SK-N-SH treated with all-trans-retinoic acid at 6 μM for 48 hours (cell line): ENCODE data around the gene USP12.

ENCODE experiments used
- ATAC-seq: fragments of 200-7000 bp; cut with Tn5 transposase; 3 replicates; pipeline ENCODE4 v1.9.1; 2020; ENCODE audit warnings: mild to moderate bottlenecking, moderate library complexity
- ARNTL ChIP-seq: fragments of 450-650 bp; formaldehyde crosslinking; IDR thresholded peaks from 2 replicates; pipeline ENCODE4 v1.5.0; 2020; ENCODE audit warnings: low read depth, mild to moderate bottlenecking, moderate library complexity, borderline replicate concordance
- BACH2 ChIP-seq: fragments of 250-450 bp; sonication (Bioruptor Pico); IDR thresholded peaks from 2 replicates; pipeline ENCODE4 v1.9.0; 2021; ENCODE audit warnings: mild to moderate bottlenecking, borderline replicate concordance
- CREB5 ChIP-seq: fragments of 250-450 bp; sonication (Bioruptor Pico); IDR thresholded peaks from 2 replicates; pipeline ENCODE4 v1.5.1; 2020; ENCODE audit warnings: low read depth, mild to moderate bottlenecking, moderate library complexity
- CSDC2 ChIP-seq: fragments of 250-450 bp; sonication (Bioruptor Pico); IDR thresholded peaks from 2 replicates; pipeline ENCODE4 v1.5.0; 2020; ENCODE audit warnings: mild to moderate bottlenecking, moderate library complexity
- CSRNP3 ChIP-seq: fragments of 250-450 bp; sonication (Bioruptor Pico); IDR thresholded peaks from 2 replicates; pipeline ENCODE4 v1.5.1; 2021; ENCODE audit warnings: mild to moderate bottlenecking, moderate library complexity
- GLIS3 ChIP-seq: fragments of 250-450 bp; sonication (Bioruptor Pico); IDR thresholded peaks from 2 replicates; pipeline ENCODE4 v1.5.0; 2020; ENCODE audit warnings: mild to moderate bottlenecking, moderate library complexity
- ISL1 ChIP-seq: fragments of 250-450 bp; sonication (Bioruptor Pico); IDR thresholded peaks from 2 replicates; pipeline ENCODE4 v2.1.2; 2022; ENCODE audit warnings: mild to moderate bottlenecking, moderate library complexity
- OSR1 ChIP-seq: fragments of 250-450 bp; sonication (Bioruptor Pico); IDR thresholded peaks from 2 replicates; pipeline ENCODE4 v1.8.0; 2022; ENCODE audit warnings: moderate library complexity, mild to moderate bottlenecking, inconsistent platforms
- PATZ1 ChIP-seq: fragments of 250-450 bp; sonication (Bioruptor Pico); IDR thresholded peaks from 2 replicates; pipeline ENCODE4 v1.8.0; 2020; ENCODE audit warnings: mild to moderate bottlenecking, moderate library complexity, borderline replicate concordance
- POU6F1 ChIP-seq: fragments of 250-450 bp; sonication (Bioruptor Pico); IDR thresholded peaks from 2 replicates; pipeline ENCODE4 v1.8.0; 2021; ENCODE audit warnings: low read depth, mild to moderate bottlenecking, moderate library complexity, borderline replicate concordance
- PPARA ChIP-seq: fragments of 250-450 bp; sonication (Bioruptor Pico); IDR thresholded peaks from 2 replicates; pipeline ENCODE4 v1.5.0; 2020; ENCODE audit warnings: mild to moderate bottlenecking, borderline replicate concordance
- RARB ChIP-seq: fragments of 250-450 bp; sonication (Bioruptor Pico); IDR thresholded peaks from 2 replicates; pipeline ENCODE4 v1.8.0; 2021; ENCODE audit warnings: mild to moderate bottlenecking, moderate library complexity
- SNAI2 ChIP-seq: fragments of 250-450 bp; sonication (Bioruptor Pico); IDR thresholded peaks from 2 replicates; pipeline ENCODE4 v1.5.0; 2020; ENCODE audit warnings: mild to moderate bottlenecking, moderate library complexity
- TCF4 ChIP-seq: fragments of 250-450 bp; sonication (Bioruptor Pico); IDR thresholded peaks from 2 replicates; pipeline ENCODE4 v1.8.0; 2021; ENCODE audit warnings: mild to moderate bottlenecking, moderate library complexity, borderline replicate concordance
- TOX ChIP-seq: fragments of 250-450 bp; sonication (Bioruptor Pico); IDR thresholded peaks from 2 replicates; pipeline ENCODE4 v1.8.0; 2021; ENCODE audit warnings: mild to moderate bottlenecking, moderate library complexity, borderline replicate concordance
- ZC3H10 ChIP-seq: fragments of 250-450 bp; sonication (Bioruptor Pico); IDR thresholded peaks from 2 replicates; pipeline ENCODE4 v1.5.1; 2021; ENCODE audit warnings: mild to moderate bottlenecking, moderate library complexity
- ZFP3 ChIP-seq: fragments of 250-450 bp; sonication (Bioruptor Pico); IDR thresholded peaks from 2 replicates; pipeline ENCODE4 v1.5.0; 2020; ENCODE audit warnings: mild to moderate bottlenecking, moderate library complexity
- ZFP30 ChIP-seq: fragments of 450-650 bp; formaldehyde crosslinking; IDR thresholded peaks from 2 replicates; pipeline ENCODE4 v1.5.0; 2022; ENCODE audit warnings: mild to moderate bottlenecking, moderate library complexity
- ZNF70 ChIP-seq: fragments of 450-650 bp; formaldehyde crosslinking; IDR thresholded peaks from 2 replicates; pipeline ENCODE4 v1.5.0; 2020; ENCODE audit warnings: mild to moderate bottlenecking, moderate library complexity
- ZNF8 ChIP-seq: fragments of 450-650 bp; formaldehyde crosslinking; IDR thresholded peaks from 2 replicates; pipeline ENCODE4 v1.5.0; 2020; ENCODE audit warnings: mild to moderate bottlenecking, moderate library complexity

USP12 gene

GRCh38 chr13:27194209-27194608, 22.6 kb upstream of the USP12 start:
- ATAC-seq: no peak
- no peak for TF ChIP-seq RARB (CRISPR knock-in tag)
- TF ChIP-seq TCF4: no peak
- TF ChIP-seq SNAI2 (CRISPR knock-in tag): no peak
- TF ChIP-seq PATZ1 (CRISPR knock-in tag): no peak
- TF ChIP-seq POU6F1 (CRISPR knock-in tag): no peak
- no peak for TF ChIP-seq CSDC2 (CRISPR knock-in tag)
- no peak for TF ChIP-seq OSR1 (CRISPR knock-in tag)
- TF ChIP-seq PPARA (CRISPR knock-in tag): no peak
- no peak for TF ChIP-seq GLIS3
- no peak for TF ChIP-seq ZC3H10
- no peak for TF ChIP-seq ISL1 (CRISPR knock-in tag)
- TF ChIP-seq ZFP30 (CRISPR knock-in tag): no peak
- no peak for TF ChIP-seq CREB5 (CRISPR knock-in tag)
- no peak for TF ChIP-seq ARNTL (CRISPR knock-in tag)
- TF ChIP-seq ZNF70 (CRISPR knock-in tag): no peak
- no peak for TF ChIP-seq CSRNP3 (CRISPR knock-in tag)
- TF ChIP-seq, all 23 proteins: peak for 0

- no peak for ATAC-seq
- no peak for TF ChIP-seq OSR1 (CRISPR knock-in tag)
- TF ChIP-seq ZNF8: no peak
- TF ChIP-seq TOX (CRISPR knock-in tag): no peak
- no peak for TF ChIP-seq PATZ1 (CRISPR knock-in tag)
- TF ChIP-seq PPARA (CRISPR knock-in tag): no peak
- TF ChIP-seq ZFP3 (CRISPR knock-in tag): no peak
- TF ChIP-seq ZC3H10: no peak
- TF ChIP-seq ARNTL (CRISPR knock-in tag): no peak
- TF ChIP-seq CSRNP3 (CRISPR knock-in tag): no peak
- no peak for TF ChIP-seq BACH2 (CRISPR knock-in tag)
- no peak for TF ChIP-seq ZFP30 (CRISPR knock-in tag)
- TF ChIP-seq CREB5 (CRISPR knock-in tag): no peak
- TF ChIP-seq GLIS3: no peak
- no peak for TF ChIP-seq CSDC2 (CRISPR knock-in tag)
Measured at GRCh38 chr13:27193496-27193895, 21.9 kb upstream of the USP12 start.
